ENCODE data around the gene MYB.
A peak's percentile ranks its signal among the peaks of the same experiment; 100 is the strongest.

The MYB gene

GRCh38 chr6:135189344-135189743, 8.2 kb downstream of the MYB start:
- DNase-seq: no peak

GRCh38 chr6:135191508-135192255, 10.6 kb downstream of the MYB start:
- no peak for DNase-seq

- no peak for DNase-seq
Measured at GRCh38 chr6:135192256-135193174, 11.4 kb downstream of the MYB start.

- DNase-seq: no peak
Measured at GRCh38 chr6:135193221-135193620, 12.1 kb downstream of the MYB start.

- no peak for DNase-seq
Measured at GRCh38 chr6:135195041-135195440, 13.9 kb downstream of the MYB start.

- DNase-seq: no peak
Measured at GRCh38 chr6:135195522-135195921, 14.4 kb downstream of the MYB start.

GRCh38 chr6:135196739-135197510, 15.8 kb downstream of the MYB start:
- peak in 1 of 5 experiments; percentile 56 for DNase-seq

GRCh38 chr6:135202836-135203235, 21.7 kb downstream of the MYB start:
- DNase-seq: no peak

- no peak for DNase-seq
Measured at GRCh38 chr6:135204951-135205350, 23.8 kb downstream of the MYB start.

GRCh38 chr6:135209803-135210202, 28.7 kb downstream of the MYB start:
- DNase-seq: no peak

- DNase-seq: no peak
Measured at GRCh38 chr6:135210632-135211305, 29.7 kb downstream of the MYB start.

GRCh38 chr6:135211306-135211702, 30.2 kb downstream of the MYB start:
- no peak for DNase-seq

GRCh38 chr6:135212020-135212806, 31.1 kb downstream of the MYB start:
- DNase-seq: peak in 1 of 5 experiments; percentile 72

GRCh38 chr6:135212935-135213334, 31.8 kb downstream of the MYB start:
- peak in 1 of 5 experiments; percentile 62 for DNase-seq

GRCh38 chr6:135213616-135214015, 32.5 kb downstream of the MYB start:
- DNase-seq: no peak

GRCh38 chr6:135215160-135215559, 34.1 kb downstream of the MYB start:
- no peak for DNase-seq

GRCh38 chr6:135215563-135215962, 34.5 kb downstream of the MYB start:
- no peak for DNase-seq

- no peak for DNase-seq
Measured at GRCh38 chr6:135217663-135218062, 36.6 kb downstream of the MYB start.

- no peak for DNase-seq
Measured at GRCh38 chr6:135219346-135219745, 38.2 kb downstream of the MYB start.

GRCh38 chr6:135221042-135221441, 39.9 kb downstream of the MYB start:
- no peak for DNase-seq

- no peak for DNase-seq
Measured at GRCh38 chr6:135221505-135221904, 40.4 kb downstream of the MYB start.

GRCh38 chr6:135222623-135223022, 41.5 kb downstream of the MYB start:
- no peak for DNase-seq

Measured in T-helper 2 cell (primary cell).